Activated T-cell treated with anti-CD3 and anti-CD28 coated beads for 48 hours (primary cell): ENCODE data around the gene SNX19.
"Not testable (repeated sequence)": the region's sequence is repeated elsewhere in the genome, so short reads cannot be mapped to it uniquely, and the experiment has no call there.

Source experiments
- DNase-seq: peaks from one replicate; pipeline ENCODE4 v3.0.0-alpha.2; 2020; ENCODE audit warnings: low read depth

SNX19 gene

GRCh38 chr11:130916238-130916855 is at the start of gene SNX19:
TSS of gene SNX19 (minus strand) at chr11:130916479. CDS start at chr11:130915939, 540 bp downstream.
- peak; percentile 94 for DNase-seq

DNA sequence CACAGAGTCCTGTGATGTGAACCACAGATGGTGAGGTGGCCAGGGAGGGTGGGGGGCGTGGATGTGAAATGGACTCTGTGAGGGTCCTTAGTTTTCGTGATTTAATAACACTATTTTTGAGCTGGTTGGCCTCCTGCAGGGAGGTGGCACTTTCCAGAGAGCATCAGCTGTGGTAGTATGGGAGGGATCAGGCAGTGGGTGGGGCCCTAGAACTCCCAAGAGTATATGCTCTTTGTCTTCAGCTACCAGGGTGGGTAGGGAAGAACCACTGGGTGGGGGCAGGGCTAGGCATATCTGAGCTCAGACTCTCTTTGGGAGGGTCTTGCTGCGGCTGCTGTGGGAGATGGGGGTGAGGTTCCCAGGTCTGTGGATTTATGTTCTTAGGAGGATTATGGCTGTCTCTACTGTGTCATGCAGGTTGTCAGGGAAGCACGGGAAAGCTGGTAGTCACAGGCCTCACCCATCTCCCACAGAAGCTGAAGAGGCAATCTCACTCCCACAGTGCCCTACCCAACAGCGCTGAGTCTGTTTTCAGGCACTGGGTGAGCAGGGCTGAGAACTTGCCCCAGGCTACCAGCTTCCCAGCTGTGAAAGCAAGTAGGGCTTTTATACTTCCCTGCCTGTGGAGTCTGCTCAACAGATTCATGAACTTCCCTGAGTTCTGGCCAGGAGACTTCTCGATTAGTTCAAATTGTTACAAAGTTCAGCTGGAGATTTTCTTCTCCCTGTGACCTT is 47.9 kb upstream of the SNX19 start:
- no peak for DNase-seq

GRCh38 chr11:130947889-130948288 is 31.6 kb upstream of the SNX19 start:
- no peak for DNase-seq

GRCh38 chr11:130947481-130947880 is 31.2 kb upstream of the SNX19 start:
- no peak for DNase-seq

- no peak for DNase-seq
Observed at GRCh38 chr11:130947058-130947457, 30.8 kb upstream of the SNX19 start.

- DNase-seq: no peak
Observed at GRCh38 chr11:130945896-130946295, 29.6 kb upstream of the SNX19 start.

DNA sequence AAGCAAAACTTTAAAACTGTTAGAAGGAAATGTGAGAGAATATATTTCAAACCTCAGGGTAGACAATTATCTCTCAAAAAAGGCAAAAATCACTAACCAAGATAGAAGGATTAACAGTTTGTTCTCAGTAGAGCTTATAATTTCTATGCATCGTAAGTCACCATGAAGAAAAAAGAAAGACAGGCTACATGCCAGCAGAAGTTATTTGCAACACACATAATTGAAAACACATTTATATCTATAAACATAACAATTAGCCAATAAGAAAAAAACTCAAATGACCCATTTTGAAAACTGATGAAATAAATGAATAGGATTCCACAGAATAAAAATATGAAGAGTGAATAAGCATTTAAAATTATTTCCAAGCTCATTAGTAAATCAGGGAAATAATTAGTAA is 24.4 kb upstream of the SNX19 start:
- no peak for DNase-seq

- DNase-seq: no peak
Observed at GRCh38 chr11:130937051-130937450, 20.8 kb upstream of the SNX19 start.

DNA sequence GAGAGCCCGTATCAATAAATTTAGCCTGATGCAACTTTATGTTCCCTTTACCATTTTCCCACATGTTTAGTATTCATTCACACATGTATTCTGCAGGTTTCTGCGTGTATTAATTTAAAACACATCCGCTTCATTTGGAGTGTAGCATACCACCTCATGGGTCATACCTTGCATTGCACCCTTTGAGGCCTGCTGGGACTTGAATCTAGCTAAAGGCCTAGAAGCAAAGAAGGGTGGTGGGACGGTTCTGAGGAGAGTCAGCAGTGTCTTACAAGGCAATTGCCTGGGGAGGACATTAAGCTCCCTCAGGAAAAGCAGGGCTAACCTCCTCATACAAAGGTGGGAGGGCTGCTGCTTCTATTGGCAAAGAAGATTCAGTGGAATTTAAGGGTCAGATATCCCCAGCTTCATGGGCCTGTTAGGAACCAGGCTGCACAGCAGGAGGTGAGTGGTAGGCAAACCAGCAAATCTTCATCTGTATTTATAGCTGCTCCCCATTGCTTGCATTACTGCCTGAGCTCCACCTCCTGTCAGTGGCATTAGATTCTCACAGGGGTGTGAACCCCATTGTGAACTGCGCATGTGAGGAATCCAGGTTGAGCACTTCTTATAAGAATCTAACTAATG is 15.9 kb upstream of the SNX19 start:
- no peak for DNase-seq

GRCh38 chr11:130924750-130925149 is 8.5 kb upstream of the SNX19 start:
- no peak for DNase-seq

DNA sequence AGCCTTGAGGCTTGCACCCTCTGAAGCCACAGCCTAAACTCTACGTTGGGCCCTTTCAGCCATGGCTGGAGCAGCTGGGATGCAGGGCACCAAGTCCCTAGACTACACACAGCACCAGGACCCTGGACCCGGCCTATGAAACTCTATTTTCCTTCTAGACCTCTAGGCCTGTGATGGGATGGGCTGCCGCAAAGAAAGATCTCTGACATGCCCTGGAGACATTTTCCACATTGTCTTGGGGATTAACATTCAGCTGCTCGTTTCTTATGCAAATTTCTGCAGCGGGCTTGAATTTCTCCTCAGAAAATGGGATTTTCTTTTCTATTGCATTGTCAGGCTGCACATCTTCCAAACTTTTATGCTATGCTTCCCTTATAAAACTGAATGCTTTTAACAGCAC is 4.3 kb upstream of the SNX19 start:
- DNase-seq: not testable (repeated sequence)

DNA sequence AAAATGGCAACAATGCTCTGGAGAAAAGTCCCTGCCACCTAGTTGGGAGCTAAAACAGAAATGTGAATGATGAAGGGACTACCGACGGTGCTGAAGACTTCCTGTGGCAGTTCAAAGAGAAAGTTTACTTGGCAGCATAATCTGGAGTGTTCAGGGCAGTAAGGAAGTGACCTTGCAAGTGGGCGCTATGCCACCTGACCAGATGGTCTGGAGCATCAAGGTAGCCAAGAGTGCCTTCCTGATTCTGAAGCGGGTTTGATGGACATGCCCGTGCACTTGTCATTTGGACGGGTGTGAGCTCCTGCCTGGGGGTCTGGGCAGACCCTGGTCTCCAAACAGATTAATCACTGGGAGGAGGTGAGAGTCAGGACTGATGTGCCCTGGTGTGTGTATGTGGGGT is 1.8 kb upstream of the SNX19 start:
- no peak for DNase-seq

GRCh38 chr11:130916910-130917309 is 631 bp upstream of the SNX19 start:
- no peak for DNase-seq

DNA sequence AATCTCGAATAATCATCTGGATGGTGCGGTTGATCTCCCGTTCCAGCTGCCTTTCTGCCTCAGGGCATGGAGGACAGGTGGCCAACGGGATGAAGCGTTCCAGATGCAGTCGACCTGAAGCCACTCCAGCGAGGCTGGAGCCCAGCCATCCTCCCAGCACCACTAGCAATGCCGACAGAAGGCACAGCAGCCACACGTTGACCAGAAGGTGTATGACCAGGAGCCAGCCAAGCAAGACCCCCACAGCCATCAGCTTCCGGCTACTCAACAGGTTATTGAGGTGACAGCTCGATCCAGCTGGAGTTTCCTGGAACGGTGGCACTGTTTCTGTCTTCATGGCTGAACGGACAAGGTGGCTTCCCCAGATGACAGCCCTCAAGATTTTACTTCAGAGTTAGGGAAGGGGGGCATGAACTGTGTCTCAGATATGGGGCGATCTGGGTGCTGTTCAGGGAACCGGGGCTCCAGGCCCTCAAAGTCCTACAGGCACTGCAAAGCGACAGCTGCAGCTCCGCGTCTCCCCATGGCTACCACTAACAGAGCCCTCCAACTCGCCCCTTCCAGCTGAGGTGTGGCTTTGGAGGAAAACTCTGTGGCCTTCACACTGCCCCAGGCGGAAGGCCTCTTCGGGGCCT is 559 bp downstream of the SNX19 start:
- no peak for DNase-seq

DNA sequence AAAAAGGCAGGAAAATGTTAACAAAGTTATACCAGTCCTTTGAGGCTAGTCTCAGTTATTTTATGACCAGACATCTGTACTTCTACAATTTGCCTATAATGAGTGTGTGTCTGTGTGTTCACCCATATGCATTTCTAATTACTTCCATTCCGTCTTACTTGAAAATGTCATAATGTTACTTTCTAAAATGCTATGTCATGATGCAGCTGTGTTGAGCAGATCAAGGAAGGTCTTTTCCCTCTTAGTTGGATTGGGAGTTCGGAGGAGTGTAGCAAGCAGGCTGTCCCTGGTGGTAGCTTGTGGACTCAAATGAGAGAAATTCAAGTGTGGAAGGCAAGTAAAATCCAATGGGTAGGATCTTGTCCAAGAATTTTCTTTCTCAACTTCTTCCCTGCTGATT is 3.0 kb downstream of the SNX19 start:
- DNase-seq: no peak

DNA sequence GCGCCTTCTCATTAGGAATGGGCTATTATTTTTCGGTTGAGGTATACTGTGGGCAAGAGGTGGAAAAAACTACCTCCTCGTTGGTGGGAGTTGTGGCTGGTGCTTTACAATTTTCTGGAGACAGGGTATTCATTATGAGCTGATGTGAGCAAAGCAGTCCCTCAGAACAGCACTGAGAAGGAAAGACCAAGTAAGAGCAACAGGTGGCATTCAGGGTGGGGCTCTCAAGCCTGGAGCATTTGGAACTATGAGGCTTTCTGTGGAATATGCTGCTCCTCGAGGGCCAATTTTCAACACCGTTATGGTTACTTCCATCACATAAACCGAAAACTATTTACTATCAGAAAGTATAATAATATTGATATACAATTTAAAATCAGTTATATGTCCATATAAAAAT is 3.7 kb downstream of the SNX19 start:
- DNase-seq: no peak

DNA sequence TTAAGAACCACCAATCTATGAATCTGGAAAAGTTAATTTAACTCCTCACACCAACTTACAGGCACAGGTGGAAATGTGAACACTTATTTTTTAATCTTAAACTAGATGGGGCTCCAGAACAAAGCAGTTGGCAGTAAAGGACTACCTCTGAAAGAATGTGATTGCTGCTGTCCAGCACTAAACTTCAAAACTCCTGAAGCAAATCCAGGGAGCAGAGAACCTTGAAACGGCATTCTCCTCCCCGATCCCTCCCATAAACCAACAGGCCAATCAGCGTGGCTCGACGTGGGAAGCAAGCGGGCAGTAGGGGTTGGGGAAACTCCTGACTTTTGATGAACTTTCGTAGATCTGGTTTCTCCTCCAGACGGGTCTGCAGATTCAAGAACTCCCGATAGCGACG is 5.0 kb downstream of the SNX19 start:
- no peak for DNase-seq

DNA sequence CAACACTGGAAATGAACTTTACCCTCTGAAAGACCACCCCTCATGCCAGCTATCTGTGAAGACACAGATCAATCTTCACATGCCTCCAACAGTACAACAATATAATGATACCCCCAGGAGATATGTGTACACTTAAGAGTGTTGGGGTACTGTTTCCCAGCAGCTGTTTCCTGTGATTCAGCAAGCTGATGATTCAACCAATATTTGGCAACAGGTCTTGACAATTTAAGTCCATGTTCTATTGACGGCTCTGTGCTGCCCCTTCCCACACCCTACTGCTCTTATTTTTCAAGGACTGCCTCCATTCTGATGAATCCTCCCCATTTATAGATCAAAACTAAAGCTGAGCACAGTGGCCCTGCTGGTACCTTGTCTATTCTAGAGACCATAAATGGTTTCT is 6.6 kb downstream of the SNX19 start:
- no peak for DNase-seq

- no peak for DNase-seq
Observed at GRCh38 chr11:130908770-130909625, 7.3 kb downstream of the SNX19 start.

GRCh38 chr11:130908061-130908460 is 8.2 kb downstream of the SNX19 start:
- DNase-seq: no peak

GRCh38 chr11:130907229-130907628 is 9.1 kb downstream of the SNX19 start:
- no peak for DNase-seq

DNA sequence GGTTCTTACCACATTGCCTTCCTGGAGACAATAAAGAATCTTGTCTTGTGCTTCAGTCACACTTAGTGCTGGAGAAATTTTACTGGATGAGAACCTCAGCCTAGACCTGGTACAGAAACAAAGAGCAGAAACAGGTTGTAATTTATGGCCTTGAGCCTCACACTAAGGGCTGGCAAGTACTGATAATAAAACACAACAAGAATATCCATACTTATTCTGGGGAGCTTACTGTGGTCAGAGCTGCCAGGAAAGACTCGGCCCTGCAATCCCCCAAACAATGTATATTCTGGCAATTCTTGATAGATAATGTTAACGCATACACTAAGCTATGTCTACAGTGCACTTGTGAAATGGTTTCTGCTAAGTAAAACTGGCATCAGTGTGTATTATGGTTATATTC is 9.7 kb downstream of the SNX19 start:
- DNase-seq: no peak
